Gastrocnemius medialis (tissue), 4 donors: Measurements from ENCODE around the gene VKORC1L1. TPM values are rescaled to one million over a fixed set of nuclear protein-coding genes. Genes with fewer than 3 reads are reported as not detected.

Experiments used
- ATAC-seq, 2 donors: fragments of 150-250 bp; one replicate each; pipeline ENCODE4 v1.9.1; 2016
- DNase-seq, 2 donors: peaks; one replicate each; pipeline ENCODE4 v3.0.0-alpha.2; 2019
- H3K27ac ChIP-seq, 4 donors: fragments of 200-600 bp; sonication (generic); 1 replicate in 1 of 4; 2 replicates in 3 of 4; pipeline ENCODE4 v1.5.1; 2016 to 2018; ENCODE audit warnings: mild to moderate bottlenecking in 2 of 4, moderate library complexity in 1 of 4
- H3K27me3 ChIP-seq, 3 donors: fragments of 200-600 bp; sonication (generic) in 2 of 3; 1 replicate in 1 of 3; 2 replicates in 2 of 3; pipeline versions ENCODE4 v1.5.1 to v1.6.0; 2016 to 2019; ENCODE audit warnings: mild to moderate bottlenecking in 1 of 3, moderate library complexity in 1 of 3
- H3K36me3 ChIP-seq, 2 donors: fragments of 200-600 bp; sonication (generic) in 1 of 2; one replicate each; pipeline ENCODE4 v1.5.1; 2017 to 2018
- H3K4me1 ChIP-seq, 2 donors: fragments of 200-600 bp; sonication (generic) in 1 of 2; one replicate each; pipeline ENCODE4 v1.5.1; 2016 to 2017; ENCODE audit warnings: mild to moderate bottlenecking in 2 of 2
- H3K4me3 ChIP-seq, 4 donors: fragments of 200-600 bp; sonication (generic) in 3 of 4; 1 replicate in 1 of 4; 2 replicates in 3 of 4; pipeline ENCODE4 v1.5.1; 2016 to 2019; ENCODE audit warnings: mild to moderate bottlenecking in 2 of 4
- H3K9me3 ChIP-seq, 3 donors: fragments of 200-600 bp; sonication (generic) in 2 of 3; 1 replicate in 1 of 3; 2 replicates in 2 of 3; pipeline ENCODE4 v1.5.1; 2016 to 2019
- POLR2A ChIP-seq, 2 donors: fragments of 450-650 bp; IDR thresholded peaks; one replicate each; pipeline ENCODE4 v1.6.1; 2017; ENCODE audit warnings: antibody characterized with exemption in 2 of 2, mild to moderate bottlenecking in 2 of 2, moderate library complexity in 2 of 2
- in situ Hi-C, 4 donors: fragments of 200-750 bp; cut with MboI; loops; one replicate each; pipeline versions ENCODE4 v1.15.0 to v1.8.0; 2017; ENCODE audit warnings: low sequenced_read_pairs in 4 of 4
- intact Hi-C: fragments of 100-400 bp; cut with DNase I; formaldehyde crosslinking; loops from one replicate; pipeline ENCODE4 v1.15.1; 2023; ENCODE audit warnings: low total_unique reads
- total RNA-seq, 4 donors: library from RNA; depleted of rRNA; stranded (reverse); fragments of >200 nt; gene quantifications; one replicate each; pipeline versions ENCODE4 v1.1.0 to v1.2.3, GENCODE V29; 2016
- TF ChIP-seq, protein P1 (sequence below), 5 experiments: fragments of 450-650 bp in 3 of 5; fragments of 200-600 bp in 2 of 5; sonication (generic) in 2 of 5; IDR thresholded peaks in 4 of 5; conservative IDR thresholded peaks in 1 of 5; 1 replicate in 4 of 5; 2 replicates in 1 of 5; pipeline ENCODE4 v1.5.1; 2016 to 2019; ENCODE audit warnings: antibody characterized with exemption in 5 of 5, mild to moderate bottlenecking in 3 of 5, moderate library complexity in 3 of 5

VKORC1L1 gene
- total RNA-seq, 4 donors from 2014 or later: 11.5 to 17.5 (median 14.9) TPM

GRCh38 chr7:65907501-65908198, 34.8 kb downstream of the VKORC1L1 start:
- Histone ChIP-seq H3K36me3 (no peaks in the 10 kb centered on the region), H3K27ac (no peak overlapping the region), H3K4me3 (no peak overlapping the region), H3K4me1 (no peaks in the 10 kb centered on the region), H3K27me3 (no peaks in the 10 kb centered on the region), H3K9me3 (no peaks in the 10 kb centered on the region)
- no peak for DNase-seq
- intact Hi-C loops (no loop called here), in situ Hi-C loops (no loop called here)
- ATAC-seq: no peak
- TF ChIP-seq, protein P1, sequence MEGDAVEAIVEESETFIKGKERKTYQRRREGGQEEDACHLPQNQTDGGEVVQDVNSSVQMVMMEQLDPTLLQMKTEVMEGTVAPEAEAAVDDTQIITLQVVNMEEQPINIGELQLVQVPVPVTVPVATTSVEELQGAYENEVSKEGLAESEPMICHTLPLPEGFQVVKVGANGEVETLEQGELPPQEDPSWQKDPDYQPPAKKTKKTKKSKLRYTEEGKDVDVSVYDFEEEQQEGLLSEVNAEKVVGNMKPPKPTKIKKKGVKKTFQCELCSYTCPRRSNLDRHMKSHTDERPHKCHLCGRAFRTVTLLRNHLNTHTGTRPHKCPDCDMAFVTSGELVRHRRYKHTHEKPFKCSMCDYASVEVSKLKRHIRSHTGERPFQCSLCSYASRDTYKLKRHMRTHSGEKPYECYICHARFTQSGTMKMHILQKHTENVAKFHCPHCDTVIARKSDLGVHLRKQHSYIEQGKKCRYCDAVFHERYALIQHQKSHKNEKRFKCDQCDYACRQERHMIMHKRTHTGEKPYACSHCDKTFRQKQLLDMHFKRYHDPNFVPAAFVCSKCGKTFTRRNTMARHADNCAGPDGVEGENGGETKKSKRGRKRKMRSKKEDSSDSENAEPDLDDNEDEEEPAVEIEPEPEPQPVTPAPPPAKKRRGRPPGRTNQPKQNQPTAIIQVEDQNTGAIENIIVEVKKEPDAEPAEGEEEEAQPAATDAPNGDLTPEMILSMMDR (IDR thresholded peaks at IDR 0.05 in 4 of 5, conservative IDR thresholded peaks at IDR 0.05 in 1 of 5): no peak

GRCh38 chr7:65910237-65910636, 37.4 kb downstream of the VKORC1L1 start:
- Histone ChIP-seq H3K27me3 (no peaks in the 10 kb centered on the region), H3K4me1 (no peaks in the 10 kb centered on the region), H3K27ac (no peak overlapping the region), H3K9me3 (no peaks in the 10 kb centered on the region), H3K36me3 (no peaks in the 10 kb centered on the region), H3K4me3 (no peak overlapping the region)
- TF ChIP-seq, protein P1 (IDR thresholded peaks at IDR 0.05 in 4 of 5, conservative IDR thresholded peaks at IDR 0.05 in 1 of 5): no peak
- no peak for TF ChIP-seq POLR2A (IDR thresholded peaks at IDR 0.05)
- ATAC-seq (no peak), DNase-seq (no peak)
- intact Hi-C loops: no loop called here
- in situ Hi-C loops: no loop called here

DNA sequence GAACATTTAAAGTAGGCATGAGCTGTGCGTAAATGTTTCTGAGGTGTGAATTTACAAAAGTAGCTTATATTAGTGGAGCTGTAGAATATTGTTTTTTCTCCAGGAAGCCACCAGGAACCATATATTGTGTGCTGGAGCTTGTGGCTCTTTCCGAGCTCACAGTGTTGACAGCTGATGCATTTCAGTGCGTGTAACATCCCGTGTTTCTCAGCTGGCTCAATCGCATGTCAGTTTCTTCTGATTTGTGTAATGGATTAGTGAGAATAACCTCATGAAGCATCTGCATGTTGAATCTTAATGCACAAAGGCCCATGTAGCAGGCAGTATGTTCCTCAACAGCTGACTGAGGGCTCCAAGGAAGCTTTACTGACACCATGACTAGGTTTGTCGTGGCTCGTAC, 39.4 kb downstream of the VKORC1L1 start:
- in situ Hi-C loops: no loop called here
- H3K27me3 ChIP-seq: no peaks in the 10 kb centered on the region
- no peak overlapping the region for H3K4me3 ChIP-seq
- DNase-seq (no peak), ATAC-seq (no peak)
- no peaks in the 10 kb centered on the region for H3K9me3 ChIP-seq
- no peaks in the 10 kb centered on the region for H3K36me3 ChIP-seq
- TF ChIP-seq POLR2A (IDR thresholded peaks at IDR 0.05): no peak
- TF ChIP-seq, protein P1 (IDR thresholded peaks at IDR 0.05 in 4 of 5, conservative IDR thresholded peaks at IDR 0.05 in 1 of 5): no peak
- H3K4me1 ChIP-seq: no peaks in the 10 kb centered on the region
- intact Hi-C loops: no loop called here
- H3K27ac ChIP-seq: no peak overlapping the region

DNA sequence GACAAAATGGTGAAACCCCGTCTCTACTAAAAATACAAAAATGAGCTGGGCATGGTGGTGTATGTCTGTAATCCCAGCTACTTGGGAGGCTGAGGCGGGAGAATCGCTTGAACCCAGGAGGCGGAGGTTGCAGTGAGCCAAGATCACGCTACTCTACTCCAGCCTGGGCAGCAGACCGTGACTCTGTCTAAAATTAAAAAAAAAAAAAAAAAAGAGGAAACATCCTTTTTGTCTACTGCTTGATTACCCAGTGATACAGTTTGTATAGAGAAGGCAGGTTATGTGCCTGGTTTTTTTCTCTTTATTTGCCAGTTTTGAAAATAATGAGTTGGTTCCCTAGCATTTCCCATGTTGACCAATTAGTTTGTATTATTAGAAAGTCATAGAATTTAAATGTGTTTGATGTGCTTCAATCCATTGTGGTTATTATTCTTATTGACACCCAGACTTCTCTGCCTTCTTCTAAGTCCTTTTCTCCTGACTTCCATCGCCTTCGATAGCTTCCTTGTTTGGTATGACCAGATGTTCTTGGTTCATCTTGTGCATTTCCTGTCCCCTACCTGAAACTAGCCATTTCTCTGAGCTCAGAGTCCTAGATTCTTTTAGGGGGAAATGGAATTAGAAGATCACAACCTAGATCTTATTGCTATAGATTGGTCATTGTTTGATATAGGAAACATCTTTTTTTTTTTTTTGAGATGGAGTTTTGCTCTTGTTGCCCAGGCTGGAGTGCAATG, 43.2 kb downstream of the VKORC1L1 start:
- intact Hi-C loops: no loop called here

More for the DNA sequence above, 43.2 kb downstream of the VKORC1L1 start:
- DNase-seq (no peak), ATAC-seq (no peak)
- Histone ChIP-seq H3K4me1 (peaks cover 0 to 3% of the 10 kb centered on the region in 2 donors), H3K36me3 (no peaks in the 10 kb centered on the region), H3K27me3 (no peaks in the 10 kb centered on the region), H3K27ac (no peak overlapping the region), H3K9me3 (no peaks in the 10 kb centered on the region), H3K4me3 (no peak overlapping the region)
- in situ Hi-C loops: no loop called here
- TF ChIP-seq, protein P1 (IDR thresholded peaks at IDR 0.05 in 4 of 5, conservative IDR thresholded peaks at IDR 0.05 in 1 of 5): no peak
- TF ChIP-seq POLR2A (IDR thresholded peaks at IDR 0.05): no peak
